ENCODE results near the gene MLLT1.
A peak's percentile ranks its signal among the peaks of the same experiment; 100 is the strongest.

Gene MLLT1

DNA sequence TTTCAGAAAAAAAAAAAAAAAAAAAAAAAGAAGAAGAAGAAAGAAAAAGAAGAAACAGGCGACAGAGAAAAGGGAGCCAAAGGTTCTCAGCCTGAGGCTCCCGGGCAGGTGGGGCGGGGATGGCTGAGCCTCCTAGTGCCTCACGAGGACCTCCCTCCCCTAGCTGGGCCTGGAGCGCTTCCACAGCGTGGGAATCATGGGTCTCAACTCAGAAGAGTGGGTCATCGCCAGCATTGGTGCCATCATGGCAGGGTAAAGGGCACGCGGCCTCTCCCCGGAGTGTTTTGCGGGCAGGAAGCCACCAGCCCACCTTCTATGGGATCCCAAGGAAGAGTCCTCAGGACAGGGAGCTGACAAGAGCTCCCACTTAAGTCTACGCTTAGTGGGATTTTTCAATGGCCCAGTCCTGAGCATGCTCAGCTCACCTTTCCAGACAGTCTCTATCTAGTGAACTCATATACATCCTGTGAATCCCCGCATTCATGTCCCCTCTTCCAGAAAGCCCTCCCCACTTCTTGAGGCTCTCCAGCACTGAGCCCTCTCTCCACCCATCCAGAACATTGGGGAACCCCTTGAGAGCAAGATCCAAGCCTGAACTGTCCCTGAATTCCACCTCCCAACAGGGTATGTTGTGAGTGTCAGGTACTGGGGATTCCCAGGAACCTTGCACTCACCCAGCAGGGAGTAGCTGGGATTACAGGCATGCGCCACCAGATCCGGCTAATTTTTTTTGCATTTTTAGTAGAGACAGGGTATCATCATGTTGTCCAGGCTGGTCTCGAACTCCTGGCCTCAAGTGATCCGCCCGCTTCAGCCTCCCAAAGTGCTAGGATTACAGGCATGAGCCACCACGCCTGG lies 74.7 kb downstream of the MLLT1 start:
- DNase-seq: no peak

- DNase-seq: no peak
Measured at GRCh38 chr19:6204212-6204611, 75.6 kb downstream of the MLLT1 start.

GRCh38 chr19:6199240-6199994 lies 80.4 kb downstream of the MLLT1 start:
- DNase-seq: peak; percentile 99 to 100

GRCh38 chr19:6198896-6199239 lies 80.9 kb downstream of the MLLT1 start:
- DNase-seq: peak in 1 of 2 experiments; percentile 66

DNA sequence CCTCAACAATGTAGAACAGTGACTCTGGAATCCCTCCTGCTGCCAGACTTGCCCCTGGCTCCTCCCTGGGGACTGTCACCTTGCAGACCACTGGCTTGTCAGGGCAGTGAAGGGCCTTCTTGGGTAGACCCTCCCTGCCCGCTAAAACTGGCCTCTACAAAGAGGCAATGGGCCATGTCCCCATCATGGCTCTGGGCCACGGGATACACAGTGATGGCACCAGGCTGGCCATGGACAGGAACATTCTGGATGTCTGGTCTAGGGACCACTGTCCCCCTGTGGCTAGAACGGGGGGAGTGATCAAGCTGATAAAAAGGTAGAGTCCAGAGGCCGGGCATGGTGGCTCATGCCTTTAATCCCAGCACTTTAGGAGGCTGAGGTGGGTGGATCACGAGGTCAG lies 83.4 kb downstream of the MLLT1 start:
- DNase-seq: no peak

DNA sequence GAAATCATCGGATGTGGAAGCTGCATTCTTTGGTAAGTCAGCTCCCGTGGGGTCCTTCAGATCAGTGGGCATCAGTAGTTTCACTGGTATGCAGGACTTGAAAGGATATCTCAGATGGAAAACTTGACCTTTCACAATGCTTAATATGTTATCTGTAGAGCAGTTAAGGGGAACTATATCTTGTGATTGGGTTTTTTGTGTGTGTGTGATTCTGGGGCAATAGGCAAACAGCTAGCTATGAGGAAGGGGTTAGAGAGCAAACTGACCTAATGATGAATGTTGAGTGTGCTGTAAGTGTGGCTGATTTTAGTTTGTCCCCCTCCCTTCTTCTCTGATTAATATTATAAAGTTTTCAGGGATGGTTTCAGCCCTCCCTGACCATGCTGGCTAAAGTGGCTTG lies 91.0 kb downstream of the MLLT1 start:
- DNase-seq: no peak

DNA sequence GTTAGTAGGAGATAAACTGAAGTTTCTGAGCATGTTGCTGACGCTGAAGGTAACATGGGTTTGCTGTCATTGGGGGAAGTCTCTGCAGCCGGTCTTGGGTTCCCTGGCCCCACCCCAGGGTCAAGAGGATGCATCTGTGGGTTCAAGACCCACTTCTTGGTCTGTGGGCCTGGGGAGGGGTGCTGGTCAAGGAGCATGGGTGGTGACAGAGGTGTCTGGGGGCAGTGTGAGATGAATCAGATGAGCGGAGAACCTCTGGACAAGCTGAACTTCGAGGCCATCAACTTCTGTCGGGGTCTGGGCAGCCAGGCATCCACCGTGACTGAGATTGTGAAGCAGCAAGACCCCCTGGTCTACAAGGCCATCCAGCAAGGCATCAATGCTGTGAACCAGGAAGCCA lies 92.4 kb downstream of the MLLT1 start:
- DNase-seq: no peak

DNA sequence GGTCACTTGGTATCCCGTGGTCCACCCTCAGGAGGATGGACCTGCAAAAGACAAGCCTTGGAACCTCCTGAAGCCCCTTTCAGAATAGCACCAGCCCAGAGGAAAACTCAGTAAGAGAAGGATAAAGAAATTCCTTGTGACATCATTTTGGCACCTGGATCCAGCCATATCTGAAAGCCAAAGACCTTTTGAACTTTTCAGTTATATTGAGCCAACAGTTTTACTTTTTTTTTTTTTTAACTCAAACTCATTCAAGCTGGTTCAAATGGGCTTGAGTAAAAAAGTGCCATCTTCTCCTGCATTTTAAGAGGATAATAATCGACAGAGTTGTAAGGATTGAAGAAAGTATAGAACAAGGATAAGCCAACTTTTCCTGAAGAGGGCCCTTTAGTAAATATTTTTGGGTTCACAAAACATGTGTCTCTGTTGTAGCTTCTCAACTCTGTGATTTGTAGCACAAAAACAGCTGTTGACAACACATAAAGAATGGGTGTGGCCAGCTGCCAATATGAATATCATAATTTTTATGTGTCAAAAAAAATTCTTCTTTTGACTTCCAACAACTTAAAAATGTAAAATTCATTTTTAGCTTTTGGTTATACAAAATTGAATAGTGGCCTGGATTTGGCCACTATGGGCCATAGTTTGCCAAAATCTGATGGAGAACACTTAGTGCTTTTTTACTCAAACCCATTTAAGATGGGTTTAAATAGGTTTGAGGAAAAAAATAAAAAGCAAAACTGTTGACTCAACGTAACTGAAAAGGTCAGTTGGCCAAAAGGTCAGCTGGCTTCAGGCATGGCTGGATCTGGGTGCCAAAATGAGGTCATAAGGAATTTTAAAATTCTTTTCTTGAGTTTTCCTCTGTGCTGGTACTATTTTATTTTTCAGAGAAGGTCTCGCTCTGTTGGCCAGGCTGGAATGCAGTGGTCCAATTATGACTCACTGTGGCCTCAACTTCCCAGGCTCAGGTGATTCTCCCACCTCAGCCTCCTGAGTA lies 93.6 kb downstream of the MLLT1 start:
- DNase-seq: no peak

GRCh38 chr19:6185093-6185834 lies 94.5 kb downstream of the MLLT1 start:
- DNase-seq: no peak

DNA sequence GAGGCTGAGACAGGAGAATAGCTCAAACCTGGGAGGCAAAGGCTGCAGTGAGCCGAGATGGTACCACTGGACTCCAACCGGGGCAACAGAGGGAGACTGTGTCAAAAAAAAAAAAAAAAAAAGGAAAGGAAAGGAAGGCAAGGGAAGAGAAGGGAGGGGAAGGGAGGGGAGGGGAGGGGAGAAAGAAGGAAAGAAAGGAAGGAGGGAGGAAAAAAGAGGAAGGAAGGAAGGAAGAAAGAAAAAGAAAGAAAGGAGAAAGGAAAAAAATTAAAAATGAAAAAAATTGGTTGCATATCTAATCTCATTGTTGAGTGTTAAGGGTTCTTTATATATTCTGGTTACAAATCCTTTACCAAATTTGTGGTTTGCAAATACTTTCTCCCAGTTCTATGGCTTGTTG lies 98.7 kb downstream of the MLLT1 start:
- DNase-seq: no peak

GRCh38 chr19:6173190-6173589 lies 106.6 kb downstream of the MLLT1 start:
- no peak for DNase-seq

DNA sequence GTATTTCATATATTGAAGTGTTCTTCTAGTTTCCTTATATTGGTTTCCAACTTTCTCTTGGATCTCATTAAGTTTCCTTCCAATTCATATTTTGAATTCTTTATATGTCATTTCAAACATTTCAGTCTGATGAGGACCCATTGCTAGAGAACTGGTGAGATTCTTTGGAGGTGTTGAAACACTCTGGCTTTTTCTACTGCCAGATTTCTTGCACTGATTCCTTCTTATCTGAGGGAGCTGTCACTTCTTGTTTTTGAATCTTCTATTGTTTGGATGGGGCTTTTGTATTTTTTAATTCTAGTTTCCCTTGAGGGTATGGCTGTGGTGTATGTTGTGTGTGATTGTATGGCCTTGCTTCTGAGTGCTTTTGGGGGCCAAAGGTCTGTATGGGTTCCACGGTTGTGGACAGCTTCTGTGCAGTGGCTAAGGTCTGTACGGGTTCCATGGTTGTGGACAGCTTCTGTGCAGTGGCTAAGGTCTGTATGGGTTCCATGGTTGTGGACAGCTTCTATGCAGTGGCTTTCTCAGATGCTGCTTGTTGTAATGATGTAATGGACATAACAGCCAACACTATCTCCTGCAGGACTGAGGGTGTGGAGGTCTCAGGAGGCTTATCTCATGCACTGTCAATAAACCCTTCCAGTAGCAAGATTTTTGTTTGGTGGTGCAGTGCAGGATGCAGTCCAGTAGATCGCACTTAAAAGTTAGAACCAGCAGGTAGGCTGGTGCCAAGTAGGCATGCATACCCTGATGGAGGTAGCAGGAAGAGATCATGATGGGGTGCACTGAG lies 107.5 kb downstream of the MLLT1 start:
- no peak for DNase-seq

DNA sequence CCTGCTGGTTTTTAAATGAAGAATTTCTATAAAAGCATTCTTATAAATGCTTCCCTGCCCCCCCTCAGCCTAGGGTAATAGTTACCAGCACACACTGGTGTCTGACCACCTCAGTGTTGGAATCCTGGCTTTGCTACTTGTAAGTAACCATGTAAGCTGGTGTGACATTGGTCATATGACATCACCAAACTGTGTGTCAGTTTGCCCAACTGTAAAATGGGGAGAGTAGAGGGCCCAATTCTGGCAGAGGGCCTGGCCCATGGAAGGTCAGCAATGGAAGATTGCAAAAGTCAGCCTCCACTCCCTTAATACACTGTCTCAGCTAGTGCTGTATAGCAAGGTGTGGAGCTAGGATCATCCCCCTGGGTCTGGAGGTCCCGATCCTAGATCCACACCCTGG lies 112.7 kb downstream of the MLLT1 start:
- DNase-seq: no peak

DNA sequence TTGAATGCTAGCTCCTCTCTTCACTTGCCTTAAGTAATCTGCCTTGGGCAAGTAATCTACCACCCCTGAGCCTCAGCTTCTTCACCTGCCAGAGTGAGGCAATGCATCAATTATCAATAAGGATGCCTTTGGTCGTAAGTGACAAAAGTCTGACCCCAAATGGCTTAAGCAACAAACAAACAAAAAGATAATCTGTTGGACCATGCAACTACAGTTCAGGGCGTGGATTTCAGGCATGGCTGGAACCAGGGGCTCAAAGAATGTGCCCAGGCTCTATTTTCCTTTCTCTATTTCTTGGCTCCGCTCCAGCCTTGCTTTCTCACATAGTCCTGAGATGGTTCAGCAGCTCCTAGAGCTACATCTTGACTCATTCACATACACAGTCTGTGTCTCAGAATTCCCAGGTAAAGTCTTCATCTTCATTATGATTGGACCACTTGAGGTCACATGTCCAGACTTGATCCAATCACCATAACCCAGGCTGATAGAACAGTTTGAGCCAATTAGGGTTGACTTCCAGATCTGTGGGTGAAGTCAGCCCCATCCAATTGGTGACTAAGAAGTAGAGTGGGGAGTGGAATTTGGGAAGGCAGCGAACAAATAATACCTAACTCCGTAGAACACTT lies 114.8 kb downstream of the MLLT1 start:
- DNase-seq: no peak

DNA sequence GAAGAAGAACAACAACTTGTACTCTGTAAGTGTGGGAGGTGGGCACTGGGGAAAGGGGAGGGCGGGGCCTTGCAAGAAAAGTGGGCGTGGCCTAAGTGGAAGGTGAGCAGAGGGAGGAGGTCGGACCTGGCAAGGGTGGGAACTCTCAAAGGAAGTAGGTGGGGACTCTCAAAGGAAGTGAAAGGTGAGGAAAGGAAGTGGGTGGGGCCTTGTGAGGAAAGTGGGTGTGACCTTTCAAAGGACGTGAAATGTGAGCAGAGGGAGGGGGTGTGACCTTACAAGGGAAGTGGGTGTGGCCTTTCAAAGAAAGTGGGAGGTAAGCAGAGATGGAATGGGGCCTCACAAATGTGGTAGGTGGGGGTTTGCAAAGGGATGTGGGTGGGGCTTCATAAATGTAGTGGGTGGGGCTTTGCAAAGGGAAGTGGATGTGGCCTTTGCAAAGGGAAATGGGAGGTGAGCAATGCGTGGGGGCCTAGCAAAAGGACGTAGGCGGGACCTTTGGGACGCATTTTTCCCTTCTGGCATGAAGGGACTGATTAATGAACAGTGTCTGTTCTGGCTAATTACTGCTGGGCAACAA lies 118.4 kb downstream of the MLLT1 start:
- no peak for DNase-seq
